Smooth muscle cell (in vitro differentiated cells): ENCODE measurements around the gene MAMLD1. TPM values are rescaled to one million over a fixed set of nuclear protein-coding genes. Genes with fewer than 3 reads are reported as not detected.

ENCODE experiments used
- DNase-seq: peaks from one replicate; lab custom pipeline; 2025; ENCODE audit not compliant: unreplicated experiment; lab: John Stamatoyannopoulos, UW
- H2AFZ ChIP-seq: fragments of 200-600 bp; sonication (generic); 2 replicates; pipeline ENCODE4 v1.6.0; 2016; ENCODE audit warnings: antibody characterized with exemption, low read depth, mild to moderate bottlenecking
- H3F3A ChIP-seq: fragments of 200-600 bp; sonication (generic); 2 replicates; pipeline ENCODE4 v1.6.0; 2017; ENCODE audit warnings: antibody characterized with exemption, low read depth
- H3K27ac ChIP-seq: fragments of 200-600 bp; sonication (generic); 2 replicates; pipeline ENCODE4 v1.5.1; 2016; ENCODE audit warnings: low read depth, mild to moderate bottlenecking
- H3K27me3 ChIP-seq: fragments of 200-600 bp; sonication (generic); 2 replicates; pipeline ENCODE4 v1.6.1; 2016; ENCODE audit warnings: low read depth, mild to moderate bottlenecking
- H3K36me3 ChIP-seq: fragments of 200-600 bp; sonication (generic); 2 replicates; pipeline ENCODE4 v1.5.1; 2016; ENCODE audit warnings: low read depth
- H3K4me1 ChIP-seq: fragments of 200-600 bp; sonication (generic); 2 replicates; pipeline ENCODE4 v1.5.1; 2016; ENCODE audit warnings: low read depth
- H3K4me2 ChIP-seq: fragments of 200-600 bp; sonication (generic); 2 replicates; pipeline ENCODE4 v1.6.0; 2016; ENCODE audit warnings: mild to moderate bottlenecking
- H3K4me3 ChIP-seq: fragments of 200-600 bp; sonication (generic); 2 replicates; pipeline ENCODE4 v1.5.1; 2016; ENCODE audit warnings: mild to moderate bottlenecking
- H3K79me2 ChIP-seq: fragments of 200-600 bp; sonication (generic); 2 replicates; pipeline ENCODE4 v1.6.0; 2016; ENCODE audit warnings: low read depth, mild to moderate bottlenecking
- H3K9ac ChIP-seq: fragments of 200-600 bp; sonication (generic); 2 replicates; pipeline ENCODE4 v1.6.0; 2016; ENCODE audit warnings: low read depth
- H3K9me3 ChIP-seq: fragments of 200-600 bp; sonication (generic); replicated peaks from 2 replicates; pipeline ENCODE4 v1.5.1; 2016; ENCODE audit warnings: low read depth
- H4K20me1 ChIP-seq: fragments of 200-600 bp; sonication (generic); 2 replicates; pipeline ENCODE4 v1.6.0; 2016; ENCODE audit warnings: low read depth
- CTCF ChIP-seq: fragments of 200-600 bp; sonication (generic); IDR thresholded peaks from 2 replicates; pipeline ENCODE4 v1.5.1; 2017; ENCODE audit warnings: borderline replicate concordance, mild to moderate bottlenecking, antibody characterized with exemption; ENCODE audit not compliant: insufficient read depth, poor library complexity, severe bottlenecking
- WGBS: methylation state at CpG from one replicate; pipeline ENCODE4 v1.1.7; 2016; ENCODE audit warnings: low lambda C conversion rate; 5-methylcytosine and 5-hydroxymethylcytosine counted together
- polyA plus RNA-seq: library from polyadenylated mRNA; unstranded; fragments of >200 nt; fragmentation: Nextera tagmentation; extraction: Ambion mirVana; gene quantifications from 2 replicates; pipeline ENCODE4 v1.2.1, GENCODE V29; 2016
- total RNA-seq: library from RNA; depleted of rRNA; stranded (reverse); fragments of >200 nt; gene quantifications from 2 replicates; pipeline ENCODE4 v1.2.3, GENCODE V29; 2014

The MAMLD1 gene
- total and polyA plus RNA-seq, 2 experiments from 2014 or later = 2.4 to 3.8 TPM

DNA sequence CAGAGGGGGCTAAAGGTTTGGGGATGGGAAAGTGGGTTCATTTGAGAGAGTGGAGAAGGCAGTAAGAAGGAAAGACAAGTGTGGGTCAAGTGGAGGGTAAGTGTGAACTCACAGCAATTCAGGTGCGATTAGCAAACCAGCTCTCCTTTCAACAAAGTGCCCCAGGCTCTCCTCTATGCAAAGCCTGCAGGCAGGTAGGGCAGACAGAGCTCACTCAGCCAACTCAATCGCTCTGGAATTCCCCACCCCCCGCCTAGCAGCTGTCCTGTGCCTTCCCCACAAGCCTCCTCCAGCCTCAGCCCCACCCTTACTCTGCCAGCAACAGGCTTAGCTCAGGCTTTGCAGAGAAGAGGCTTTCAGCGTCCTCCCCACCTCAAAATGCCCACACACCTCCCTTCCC lies 14.8 kb upstream of the MAMLD1 start:
- Histone ChIP-seq H3F3A (no peaks in the 10 kb centered on the region), H3K9me3 (no peaks in the 10 kb centered on the region), H3K27ac (no peak overlapping the region), H3K79me2 (no peaks in the 10 kb centered on the region), H4K20me1 (no peaks in the 10 kb centered on the region), H3K36me3 (no peaks in the 10 kb centered on the region), H3K27me3 (no peaks in the 10 kb centered on the region), H3K4me2 (no peak overlapping the region), H3K4me3 (no peak overlapping the region), H2AFZ (no peak overlapping the region), H3K9ac (no peak overlapping the region), H3K4me1 (no peaks in the 10 kb centered on the region)
- DNase-seq = no peak
- no peak for TF ChIP-seq CTCF
- 14% methylated on average over 4 of the region's 4 CpGs for WGBS

DNA sequence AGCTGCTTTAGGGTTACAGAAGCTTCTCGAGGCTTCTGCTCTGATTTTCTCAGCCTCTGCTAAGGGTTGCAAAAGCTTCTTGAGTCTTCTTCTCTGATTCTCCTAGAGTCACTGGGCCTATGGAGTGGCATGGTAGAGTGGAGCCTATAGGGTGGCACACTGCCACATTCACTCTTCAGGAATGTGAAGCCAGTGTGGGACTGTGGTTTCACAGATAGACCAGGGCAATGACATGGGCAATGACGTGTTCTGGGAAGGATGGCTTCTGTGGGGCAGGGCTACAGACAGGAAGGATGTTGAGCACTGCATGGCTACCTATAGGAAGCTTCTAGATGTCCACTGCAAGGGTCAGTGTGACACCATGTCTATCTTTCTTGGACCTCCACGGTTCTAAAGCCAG lies 11.0 kb upstream of the MAMLD1 start:
- WGBS = 64% methylated on average over 3 of the region's 3 CpGs

GRCh38 chrX:150352581-150352980 lies 10.5 kb upstream of the MAMLD1 start:
- WGBS = 71% methylated on average over 4 of the region's 4 CpGs
- Histone ChIP-seq H3K36me3 (no peaks in the 10 kb centered on the region), H3F3A (no peaks in the 10 kb centered on the region), H3K4me3 (no peak overlapping the region), H3K9ac (no peak overlapping the region), H3K27ac (no peak overlapping the region), H3K79me2 (no peaks in the 10 kb centered on the region), H2AFZ (no peak overlapping the region), H3K9me3 (no peaks in the 10 kb centered on the region), H3K27me3 (peaks cover 2% of the 10 kb centered on the region), H3K4me2 (no peak overlapping the region), H3K4me1 (no peaks in the 10 kb centered on the region), H4K20me1 (no peaks in the 10 kb centered on the region)
- TF ChIP-seq CTCF = no peak
- DNase-seq = no peak

More for the DNA sequence above, 11.0 kb upstream of the MAMLD1 start:
- no peaks in the 10 kb centered on the region for H3K9me3 ChIP-seq
- H4K20me1 ChIP-seq = no peaks in the 10 kb centered on the region
- no peaks in the 10 kb centered on the region for H3K4me1 ChIP-seq
- H3K27ac ChIP-seq = no peak overlapping the region
- peaks cover under 1% of the 10 kb centered on the region for H3K27me3 ChIP-seq
- DNase-seq = no peak
- H3K79me2 ChIP-seq = no peaks in the 10 kb centered on the region
- H3K4me3 ChIP-seq = no peak overlapping the region
- H3F3A ChIP-seq = no peaks in the 10 kb centered on the region
- no peak for TF ChIP-seq CTCF
- H3K36me3 ChIP-seq = no peaks in the 10 kb centered on the region
- H3K9ac ChIP-seq = no peak overlapping the region
- H2AFZ ChIP-seq = no peak overlapping the region
- no peak overlapping the region for H3K4me2 ChIP-seq

- DNase-seq = no peak
- WGBS = 84% methylated on average over 3 of the region's 3 CpGs
- H3K4me1 ChIP-seq = no peaks in the 10 kb centered on the region
- H2AFZ ChIP-seq = no peak overlapping the region
- no peak for TF ChIP-seq CTCF
- H3K4me3 ChIP-seq = no peak overlapping the region
- no peak overlapping the region for H3K9ac ChIP-seq
- no peaks in the 10 kb centered on the region for H3K9me3 ChIP-seq
- H3K79me2 ChIP-seq = no peaks in the 10 kb centered on the region
- no peaks in the 10 kb centered on the region for H3F3A ChIP-seq
- no peaks in the 10 kb centered on the region for H4K20me1 ChIP-seq
- peaks cover 14% of the 10 kb centered on the region for H3K27me3 ChIP-seq
- no peaks in the 10 kb centered on the region for H3K36me3 ChIP-seq
- no peak overlapping the region for H3K27ac ChIP-seq
- H3K4me2 ChIP-seq = no peak overlapping the region
Observed at GRCh38 chrX:150355913-150356312, 7.2 kb upstream of the MAMLD1 start.
